Measurements from ENCODE around the gene NEDD4L.

DNA sequence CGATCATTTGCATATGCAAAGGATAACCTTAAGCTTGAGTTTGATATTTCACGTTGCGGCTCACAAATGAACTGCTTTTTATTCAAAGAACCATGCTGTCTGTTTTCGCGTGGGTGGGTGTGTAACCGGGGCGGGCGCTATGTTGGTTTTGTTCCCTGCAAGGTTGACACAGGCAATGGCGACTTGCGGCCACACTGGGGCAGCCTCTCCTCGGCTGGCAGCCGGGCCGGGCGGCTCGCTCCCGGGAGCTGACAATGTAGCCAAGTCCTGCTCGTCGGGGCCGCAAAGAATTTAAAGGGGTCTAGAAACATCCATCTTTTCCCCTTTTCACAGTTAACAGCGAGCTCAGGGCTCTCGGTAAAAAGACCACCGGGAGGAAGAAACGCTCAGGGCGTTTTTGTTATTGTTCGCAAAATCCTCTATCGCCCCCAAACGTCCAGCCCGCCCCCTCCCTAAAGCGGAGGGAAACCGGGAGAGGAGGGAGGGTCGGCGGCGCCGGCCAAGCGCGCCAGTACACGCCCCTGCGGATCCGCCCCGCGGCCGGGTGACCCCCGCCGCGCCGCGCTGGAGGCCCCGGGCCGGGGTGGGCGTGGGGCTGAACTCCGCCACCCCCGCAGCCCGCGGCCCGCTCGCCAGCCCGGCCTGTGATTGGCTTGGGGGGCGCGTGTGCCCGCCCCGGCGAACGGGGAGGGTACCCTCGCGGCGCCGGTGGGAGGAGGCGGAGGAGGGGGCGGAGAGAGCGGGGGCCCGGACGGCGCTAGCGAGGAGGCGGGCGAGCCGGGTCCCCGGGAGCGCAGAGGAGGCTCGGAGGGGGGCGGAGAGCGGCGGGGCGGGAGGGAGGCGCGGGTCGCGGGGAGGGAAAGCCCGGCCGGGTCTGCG lies at the start of gene NEDD4L:
- TF ChIP-seq, protein P1, sequence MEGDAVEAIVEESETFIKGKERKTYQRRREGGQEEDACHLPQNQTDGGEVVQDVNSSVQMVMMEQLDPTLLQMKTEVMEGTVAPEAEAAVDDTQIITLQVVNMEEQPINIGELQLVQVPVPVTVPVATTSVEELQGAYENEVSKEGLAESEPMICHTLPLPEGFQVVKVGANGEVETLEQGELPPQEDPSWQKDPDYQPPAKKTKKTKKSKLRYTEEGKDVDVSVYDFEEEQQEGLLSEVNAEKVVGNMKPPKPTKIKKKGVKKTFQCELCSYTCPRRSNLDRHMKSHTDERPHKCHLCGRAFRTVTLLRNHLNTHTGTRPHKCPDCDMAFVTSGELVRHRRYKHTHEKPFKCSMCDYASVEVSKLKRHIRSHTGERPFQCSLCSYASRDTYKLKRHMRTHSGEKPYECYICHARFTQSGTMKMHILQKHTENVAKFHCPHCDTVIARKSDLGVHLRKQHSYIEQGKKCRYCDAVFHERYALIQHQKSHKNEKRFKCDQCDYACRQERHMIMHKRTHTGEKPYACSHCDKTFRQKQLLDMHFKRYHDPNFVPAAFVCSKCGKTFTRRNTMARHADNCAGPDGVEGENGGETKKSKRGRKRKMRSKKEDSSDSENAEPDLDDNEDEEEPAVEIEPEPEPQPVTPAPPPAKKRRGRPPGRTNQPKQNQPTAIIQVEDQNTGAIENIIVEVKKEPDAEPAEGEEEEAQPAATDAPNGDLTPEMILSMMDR (conservative IDR thresholded peaks at IDR 0.05 in 1 of 2, IDR thresholded peaks at IDR 0.05 in 1 of 2; ENCODE audit: extremely low read depth in 1 of 2, insufficient read depth in 1 of 2, low read depth in 1 of 2, low read length in 2 of 2), result peak; percentile 57 to 93
- TF ChIP-seq EZH2 (IDR thresholded peaks at IDR 0.05; ENCODE audit: borderline replicate concordance, low read length), result no peak
